HuH-7.5 (cell line): ENCODE results near the gene CCNI.
A peak's percentile ranks its signal among the peaks of the same experiment; 100 is the strongest.
"Not testable (repeated sequence)": the region's sequence is repeated elsewhere in the genome, so short reads cannot be mapped to it uniquely, and the experiment has no call there.

Experiments
- DNase-seq: peaks from one replicate; pipeline ENCODE4 v3.0.0; 2011; ENCODE audit warnings: low spot score

The CCNI gene

GRCh38 chr4:77039796-77040195 lies 36.0 kb downstream of the CCNI start:
- DNase-seq, result no peak

- no peak for DNase-seq
These were observed 38.1 kb downstream of the CCNI start for GRCh38 chr4:77037736-77038135.

- not testable (repeated sequence) for DNase-seq
These were observed 38.6 kb downstream of the CCNI start for GRCh38 chr4:77037168-77037567.

GRCh38 chr4:77036206-77036605 lies 39.6 kb downstream of the CCNI start:
- DNase-seq, result no peak

GRCh38 chr4:77035153-77035552 lies 40.6 kb downstream of the CCNI start:
- no peak for DNase-seq

- no peak for DNase-seq
These were observed 44.2 kb downstream of the CCNI start for GRCh38 chr4:77031544-77031943.

GRCh38 chr4:77029757-77030156 lies 46.0 kb downstream of the CCNI start:
- not testable (repeated sequence) for DNase-seq

GRCh38 chr4:77028246-77028645 lies 47.5 kb downstream of the CCNI start:
- no peak for DNase-seq

- no peak for DNase-seq
These were observed 49.5 kb downstream of the CCNI start for GRCh38 chr4:77026322-77026704.

- no peak for DNase-seq
These were observed 50.0 kb downstream of the CCNI start for GRCh38 chr4:77025643-77026321.

- DNase-seq, result peak; percentile 19
These were observed 51.9 kb downstream of the CCNI start for GRCh38 chr4:77023920-77024319.

- no peak for DNase-seq
These were observed 53.1 kb downstream of the CCNI start for GRCh38 chr4:77022560-77023179.

- DNase-seq, result no peak
These were observed 54.1 kb downstream of the CCNI start for GRCh38 chr4:77021614-77022089.

- no peak for DNase-seq
These were observed 55.8 kb downstream of the CCNI start for GRCh38 chr4:77020017-77020416.

- no peak for DNase-seq
These were observed 60.4 kb downstream of the CCNI start for GRCh38 chr4:77015390-77015789.

GRCh38 chr4:77014256-77014655 lies 61.5 kb downstream of the CCNI start:
- no peak for DNase-seq

- no peak for DNase-seq
These were observed 63.1 kb downstream of the CCNI start for GRCh38 chr4:77012726-77013125.

GRCh38 chr4:77010841-77011354 lies 64.9 kb downstream of the CCNI start:
- no peak for DNase-seq

- DNase-seq, result no peak
These were observed 66.2 kb downstream of the CCNI start for GRCh38 chr4:77009511-77010115.

GRCh38 chr4:77007358-77008230 lies 68.2 kb downstream of the CCNI start:
- no peak for DNase-seq

GRCh38 chr4:77006753-77007353 lies 68.9 kb downstream of the CCNI start:
- DNase-seq, result no peak

- DNase-seq, result no peak
These were observed 72.4 kb downstream of the CCNI start for GRCh38 chr4:77003400-77003799.
